ENCODE measurements around the gene CCDC127.

Gene CCDC127

DNA sequence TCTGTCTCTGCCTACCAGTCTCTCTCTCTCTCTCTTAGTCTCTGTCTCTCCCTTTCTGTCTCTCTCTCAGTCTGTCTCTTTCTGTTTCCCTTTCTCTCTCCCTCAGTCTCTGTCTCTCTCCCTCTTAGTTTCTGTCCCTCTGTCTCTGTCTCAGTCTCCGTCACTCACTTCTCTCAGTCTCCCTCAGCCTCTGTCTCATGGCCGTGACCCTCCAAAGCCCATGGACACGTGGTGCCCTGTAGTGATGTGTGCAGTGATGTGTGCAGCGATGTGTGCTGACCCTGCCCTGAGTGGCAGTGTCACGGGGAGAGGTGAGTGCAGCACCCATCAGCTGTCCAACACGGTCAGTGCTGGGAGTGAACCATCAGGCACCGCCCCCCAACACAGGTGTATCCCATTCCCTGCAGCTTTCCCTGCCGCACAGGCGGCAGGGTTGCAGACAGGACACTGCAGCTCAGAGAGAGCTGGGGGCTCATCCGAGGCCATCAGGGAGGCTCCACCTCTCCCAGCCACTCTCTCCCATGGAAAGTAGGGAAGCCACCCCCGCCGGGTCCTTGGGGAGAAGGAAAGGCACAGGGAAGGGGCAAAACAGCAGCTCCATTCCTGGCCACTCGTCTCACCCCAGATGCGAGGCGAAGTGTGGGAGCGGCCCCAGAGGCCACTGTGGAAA, 27.5 kb downstream of the CCDC127 start:
- TF ChIP-seq GATA2 (IDR thresholded peaks at IDR 0.05; ENCODE audit: low read depth, low read length): no peak
- no peak for TF ChIP-seq GATA3 (IDR thresholded peaks at IDR 0.05; ENCODE audit: low read depth, low read length)

DNA sequence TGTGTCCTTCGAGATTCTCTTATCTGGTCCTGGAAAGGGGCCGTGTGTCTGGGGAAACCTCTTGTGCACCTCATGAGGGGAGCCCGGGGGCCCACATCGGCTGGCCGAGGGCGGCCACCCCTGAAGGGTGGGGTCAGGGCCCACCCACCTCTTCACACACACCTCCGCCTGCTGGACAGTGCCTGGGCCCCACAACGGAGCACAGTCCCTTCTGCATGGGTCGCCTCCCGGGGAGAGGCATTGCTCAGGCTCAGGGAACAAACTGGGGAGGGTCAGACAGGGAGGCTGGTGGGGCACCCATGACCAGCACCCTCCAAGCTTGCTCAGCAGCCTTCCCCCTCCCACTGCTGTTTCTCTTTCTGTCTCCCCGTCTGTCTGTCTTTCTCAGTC, 28.0 kb downstream of the CCDC127 start:
- TF ChIP-seq GATA2 (IDR thresholded peaks at IDR 0.05; ENCODE audit: low read depth, low read length) (no peak), GATA3 (IDR thresholded peaks at IDR 0.05; ENCODE audit: low read depth, low read length) (no peak)

DNA sequence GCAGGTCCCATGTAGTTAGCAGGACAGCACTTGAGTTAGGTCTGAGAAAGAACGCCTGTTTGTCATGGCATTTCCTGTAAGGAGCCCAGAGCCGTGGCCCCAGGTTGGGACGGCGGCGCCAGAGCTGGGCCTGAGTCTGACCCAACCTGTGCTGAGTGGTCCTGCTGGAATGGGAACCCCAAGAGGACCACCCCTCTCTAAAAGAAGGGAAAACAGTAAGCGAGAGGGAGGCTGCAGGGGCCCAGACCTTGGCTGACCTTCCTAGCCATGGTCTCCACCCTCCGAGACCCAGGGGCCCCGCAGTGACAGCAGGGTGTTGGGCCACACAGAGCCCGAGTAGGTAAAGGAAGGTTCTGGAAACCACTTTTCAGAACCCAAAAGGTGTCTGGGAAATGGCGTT, 28.5 kb downstream of the CCDC127 start:
- TF ChIP-seq GATA3 (IDR thresholded peaks at IDR 0.05; ENCODE audit: low read depth, low read length) (no peak), GATA2 (IDR thresholded peaks at IDR 0.05; ENCODE audit: low read depth, low read length) (no peak)

DNA sequence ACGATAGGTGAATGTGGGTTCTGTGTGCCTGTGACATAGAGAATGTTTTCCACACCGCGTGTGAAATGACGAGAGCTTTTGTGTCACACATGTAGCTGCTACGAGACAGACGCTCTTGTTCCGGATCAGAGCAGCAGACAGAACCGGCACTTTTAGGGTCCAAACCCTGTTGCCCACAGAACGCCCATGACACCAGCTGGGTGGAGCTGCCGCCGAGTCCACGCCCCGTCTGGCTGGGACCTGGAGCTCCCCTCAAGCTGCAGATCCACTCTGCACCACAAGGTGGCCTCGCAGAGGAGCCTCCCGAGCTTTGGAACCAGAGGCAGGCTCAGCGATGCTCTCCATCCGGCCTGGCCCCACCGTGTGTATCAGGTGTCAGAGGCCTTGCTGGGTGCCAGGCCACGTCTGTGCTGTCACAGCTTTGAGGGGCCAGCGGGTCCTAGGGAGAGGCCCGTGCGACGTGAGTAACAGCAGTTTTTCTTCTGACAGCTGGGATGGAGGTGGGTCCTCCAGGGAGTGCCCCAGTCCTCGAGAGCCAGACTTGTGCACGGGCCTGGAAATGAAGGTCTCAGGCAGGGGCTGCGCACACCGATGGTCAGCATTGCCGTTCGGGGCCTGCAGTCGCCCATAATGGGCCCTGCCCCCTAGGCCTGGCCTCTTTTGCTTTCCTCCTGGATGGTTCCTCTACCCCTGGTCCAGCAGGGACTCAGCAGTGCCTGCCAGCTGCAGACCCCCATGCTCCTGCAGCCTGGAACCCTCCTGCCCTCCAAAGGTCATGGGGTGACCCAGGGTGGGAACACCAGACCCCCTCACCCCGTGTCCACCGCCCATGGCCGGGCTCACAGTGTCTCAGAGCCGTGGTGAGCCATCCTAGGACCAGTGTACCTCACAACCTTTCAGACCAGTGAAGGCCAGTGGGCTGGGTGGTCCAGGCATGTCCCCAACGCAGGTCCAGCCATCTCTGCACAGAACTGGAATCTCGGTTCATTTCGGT, 29.2 kb downstream of the CCDC127 start:
- TF ChIP-seq GATA3 (IDR thresholded peaks at IDR 0.05; ENCODE audit: low read depth, low read length) (no peak), GATA2 (IDR thresholded peaks at IDR 0.05; ENCODE audit: low read depth, low read length) (no peak)

- no peak for TF ChIP-seq GATA2 (IDR thresholded peaks at IDR 0.05; ENCODE audit: low read depth, low read length)
- no peak for TF ChIP-seq GATA3 (IDR thresholded peaks at IDR 0.05; ENCODE audit: low read depth, low read length)
Measured at GRCh38 chr5:187617-188451, 30.1 kb downstream of the CCDC127 start.

- TF ChIP-seq GATA2 (IDR thresholded peaks at IDR 0.05; ENCODE audit: low read depth, low read length): no peak
- no peak for TF ChIP-seq GATA3 (IDR thresholded peaks at IDR 0.05; ENCODE audit: low read depth, low read length)
Measured at GRCh38 chr5:187042-187431, 30.9 kb downstream of the CCDC127 start.

GRCh38 chr5:186091-187041, 31.6 kb downstream of the CCDC127 start:
- no peak for TF ChIP-seq GATA2 (IDR thresholded peaks at IDR 0.05; ENCODE audit: low read depth, low read length)

GRCh38 chr5:185095-186070, 32.6 kb downstream of the CCDC127 start:
- TF ChIP-seq GATA2 (IDR thresholded peaks at IDR 0.05; ENCODE audit: low read depth, low read length) (no peak), GATA3 (IDR thresholded peaks at IDR 0.05; ENCODE audit: low read depth, low read length) (no peak)

DNA sequence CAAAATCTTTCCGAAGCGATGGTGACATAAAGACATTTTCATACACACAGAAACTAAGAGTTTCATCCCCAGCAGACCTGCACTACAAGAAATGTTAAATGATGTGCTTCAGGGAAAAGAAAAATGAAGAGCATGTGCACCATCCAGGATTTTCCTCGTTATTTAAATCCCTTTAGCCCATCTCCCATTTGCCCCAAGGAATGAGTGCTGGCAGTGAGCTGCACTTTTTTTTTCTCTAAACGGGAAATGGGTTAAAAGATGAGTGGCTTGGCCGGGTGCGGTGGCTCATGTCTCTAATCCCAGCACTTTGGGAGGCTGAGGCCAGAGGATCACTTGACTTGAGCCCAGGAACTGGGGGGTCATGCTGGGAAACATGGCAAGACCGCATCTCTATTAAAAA, 33.5 kb downstream of the CCDC127 start:
- TF ChIP-seq GATA2 (IDR thresholded peaks at IDR 0.05; ENCODE audit: low read depth, low read length) (no peak), GATA3 (IDR thresholded peaks at IDR 0.05; ENCODE audit: low read depth, low read length) (no peak)

- no peak for TF ChIP-seq GATA3 (IDR thresholded peaks at IDR 0.05; ENCODE audit: low read depth, low read length)
- no peak for TF ChIP-seq GATA2 (IDR thresholded peaks at IDR 0.05; ENCODE audit: low read depth, low read length)
Measured at GRCh38 chr5:182126-182525, 35.8 kb downstream of the CCDC127 start.

DNA sequence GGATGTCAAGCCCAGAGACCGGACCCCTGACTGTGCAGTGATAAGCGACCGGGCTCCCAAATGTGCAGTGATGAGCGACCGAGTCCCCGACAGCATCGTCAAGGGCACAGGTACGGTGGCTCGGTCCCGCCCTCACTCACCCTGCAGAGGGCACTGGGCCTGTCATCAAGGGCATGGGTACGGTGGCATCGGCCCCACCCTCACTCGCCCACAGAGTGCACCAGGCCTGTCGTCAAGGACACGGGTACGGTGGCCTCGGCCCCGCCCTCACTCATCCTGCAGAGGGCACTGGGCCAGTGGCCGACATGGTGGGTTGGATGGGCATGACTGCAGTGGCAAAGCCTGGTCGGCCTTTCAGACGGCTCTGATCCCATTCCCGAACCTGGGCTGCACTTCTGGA, 36.4 kb downstream of the CCDC127 start:
- TF ChIP-seq GATA3 (IDR thresholded peaks at IDR 0.05; ENCODE audit: low read depth, low read length) (no peak), GATA2 (IDR thresholded peaks at IDR 0.05; ENCODE audit: low read depth, low read length) (no peak)

DNA sequence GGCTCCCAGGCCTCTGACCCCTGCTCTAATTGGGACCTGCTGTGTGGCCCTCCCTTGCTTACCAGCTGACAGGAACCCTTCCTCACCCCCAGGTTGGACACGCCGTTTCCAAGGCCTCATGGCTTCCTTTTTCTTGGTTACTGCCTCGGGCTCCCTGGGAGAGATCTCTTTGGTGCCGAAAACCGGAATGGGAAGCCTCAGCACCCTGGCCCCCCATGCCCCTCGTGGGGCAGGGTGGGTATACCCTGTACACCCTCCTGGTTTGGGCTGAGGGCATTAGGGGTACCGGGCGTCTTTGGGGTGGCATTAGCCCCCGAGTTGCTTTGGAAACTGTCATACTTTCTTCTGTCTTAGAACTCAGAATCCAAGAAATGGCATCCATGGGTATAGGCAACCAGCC, 36.8 kb downstream of the CCDC127 start:
- TF ChIP-seq GATA3 (IDR thresholded peaks at IDR 0.05; ENCODE audit: low read depth, low read length): no peak
- no peak for TF ChIP-seq GATA2 (IDR thresholded peaks at IDR 0.05; ENCODE audit: low read depth, low read length)

Measured in SH-SY5Y (cell line).